GM18517 (cell line): ENCODE measurements around the gene GADL1.

ENCODE experiments used
- ATAC-seq: cut with Tn5 transposase; IDR thresholded peaks from one replicate; pipeline ENCODE4 v1.9.1; 2021; ENCODE audit warnings: mild to moderate bottlenecking, moderate library complexity; ENCODE audit not compliant: unreplicated experiment

GADL1 gene

GRCh38 chr3:30886888-30887287, 7.6 kb downstream of the GADL1 start:
- no peak for ATAC-seq

- ATAC-seq = no peak
Measured at GRCh38 chr3:30878862-30879261, 15.6 kb downstream of the GADL1 start.

- no peak for ATAC-seq
Measured at GRCh38 chr3:30875505-30875904, 19.0 kb downstream of the GADL1 start.

- ATAC-seq = no peak
Measured at GRCh38 chr3:30873671-30874070, 20.8 kb downstream of the GADL1 start.

GRCh38 chr3:30872879-30873278, 21.6 kb downstream of the GADL1 start:
- ATAC-seq = no peak

GRCh38 chr3:30871720-30872119, 22.7 kb downstream of the GADL1 start:
- ATAC-seq = no peak

GRCh38 chr3:30864836-30865235, 29.6 kb downstream of the GADL1 start:
- no peak for ATAC-seq

GRCh38 chr3:30864132-30864531, 30.3 kb downstream of the GADL1 start:
- no peak for ATAC-seq

- ATAC-seq = no peak
Measured at GRCh38 chr3:30862004-30862403, 32.5 kb downstream of the GADL1 start.

- ATAC-seq = no peak
Measured at GRCh38 chr3:30858894-30859389, 35.5 kb downstream of the GADL1 start.

GRCh38 chr3:30855400-30856292, 38.8 kb downstream of the GADL1 start:
- no peak for ATAC-seq

- no peak for ATAC-seq
Measured at GRCh38 chr3:30852833-30853232, 41.6 kb downstream of the GADL1 start.

- no peak for ATAC-seq
Measured at GRCh38 chr3:30848087-30848779, 46.2 kb downstream of the GADL1 start.

- no peak for ATAC-seq
Measured at GRCh38 chr3:30847592-30847991, 46.9 kb downstream of the GADL1 start.

- no peak for ATAC-seq
Measured at GRCh38 chr3:30845606-30846005, 48.9 kb downstream of the GADL1 start.

- ATAC-seq = no peak
Measured at GRCh38 chr3:30843877-30844276, 50.6 kb downstream of the GADL1 start.

- ATAC-seq = no peak
Measured at GRCh38 chr3:30836141-30836540, 58.3 kb downstream of the GADL1 start.

- no peak for ATAC-seq
Measured at GRCh38 chr3:30835667-30836066, 58.8 kb downstream of the GADL1 start.

GRCh38 chr3:30832961-30833575, 61.4 kb downstream of the GADL1 start:
- ATAC-seq = no peak

GRCh38 chr3:30827080-30827479, 67.4 kb downstream of the GADL1 start:
- ATAC-seq = no peak

GRCh38 chr3:30826531-30826942, 67.9 kb downstream of the GADL1 start:
- ATAC-seq = no peak
